Right lobe of liver (tissue), 4 donors: ENCODE results near the gene TST.

ENCODE experiments used
- CTCF ChIP-seq, 4 donors: fragments of 200-600 bp in 3 of 4; fragments of 450-650 bp in 1 of 4; IDR thresholded peaks; one replicate each; pipeline versions ENCODE4 v1.5.1 to v1.8.0; 2016 to 2022; ENCODE audit warnings: antibody characterized with exemption in 4 of 4, mild to moderate bottlenecking in 2 of 4
- POLR2A ChIP-seq: fragments of 450-650 bp; IDR thresholded peaks from one replicate; pipeline ENCODE4 v1.6.1; 2017; ENCODE audit warnings: antibody characterized with exemption, mild to moderate bottlenecking
- donor health status: DM: no; HTN: no; CAD: no.
- donor health status: DM: no; HTN: no; CAD: no.
- donor health status: DM: no; HTN: yes; CAD: no.

- no peak for TF ChIP-seq CTCF (IDR thresholded peaks at IDR 0.05)
- TF ChIP-seq POLR2A, result no peak
Observed at GRCh38 chr22:37059876-37060449, 40.7 kb upstream of the TST start.
